NB4 (cell line): ENCODE data around the gene PERM1.

Experiments
- CTCF ChIP-seq: IDR thresholded peaks from one replicate; pipeline ENCODE4 v1.5.1; 2012; ENCODE audit warnings: low read depth, low read length
- POLR2A ChIP-seq: IDR thresholded peaks from 2 replicates; pipeline ENCODE4 v1.6.1; 2011; ENCODE audit warnings: mild to moderate bottlenecking; ENCODE audit not compliant: insufficient read length; ENCODE audit errors: extremely low read depth

GRCh38 chr1:956636-957035 is 25.3 kb downstream of the PERM1 start:
- TF ChIP-seq POLR2A (no peak), CTCF (no peak)
